HepG2 (cell line): Measurements from ENCODE around the gene NXPE3. TPM values are rescaled to one million over a fixed set of nuclear protein-coding genes. Genes with fewer than 3 reads are reported as not detected.

Experiments used
- AFF4 ChIP-seq: sonication (generic); formaldehyde crosslinking; IDR thresholded peaks from 2 replicates; pipeline ENCODE4 v1.4.0; 2020; ENCODE audit warnings: missing genetic modification reagents
- AHR ChIP-seq: IDR thresholded peaks from 2 replicates; pipeline ENCODE4 v1.6.1; 2018; ENCODE audit warnings: missing genetic modification reagents, missing compliant biosample characterization
- CBX2 ChIP-seq, 2 experiments: fragments of 200-600 bp in 1 of 2; sonication (generic); formaldehyde crosslinking in 1 of 2; IDR thresholded peaks; 2 replicates each; pipeline versions ENCODE4 v1.7.0 to v1.8.1; 2018 to 2022; ENCODE audit warnings: low read depth in 2 of 2, low read length in 1 of 2, mild to moderate bottlenecking in 1 of 2, missing genetic modification reagents in 1 of 2
- HNRNPLL ChIP-seq: fragments of 200-400 bp; formaldehyde crosslinking; IDR thresholded peaks from 2 replicates; pipeline ENCODE4 v1.6.1; 2017; ENCODE audit warnings: mild to moderate bottlenecking, low read depth, low read length; ENCODE audit not compliant: poor library complexity, severe bottlenecking
- MYC ChIP-seq: sonication (generic); formaldehyde crosslinking; IDR thresholded peaks from 2 replicates; pipeline ENCODE4 v1.9.0; 2021; ENCODE audit warnings: missing genetic modification reagents, borderline replicate concordance
- SATB2 ChIP-seq: sonication (generic); formaldehyde crosslinking; IDR thresholded peaks from 2 replicates; pipeline ENCODE4 v1.5.0; 2020; ENCODE audit warnings: missing genetic modification reagents
- SKIL ChIP-seq: sonication (generic); formaldehyde crosslinking; IDR thresholded peaks from 2 replicates; pipeline ENCODE4 v1.8.0; 2022; ENCODE audit warnings: missing genetic modification reagents, mild to moderate bottlenecking, moderate library complexity, borderline replicate concordance
- TGIF2 ChIP-seq: IDR thresholded peaks from 2 replicates; pipeline ENCODE4 v1.6.1; 2016; ENCODE audit warnings: control low read depth, missing compliant biosample characterization
- ZBTB26 ChIP-seq: IDR thresholded peaks from 2 replicates; pipeline ENCODE4 v1.6.1; 2016; ENCODE audit warnings: missing compliant biosample characterization, missing genetic modification reagents, borderline replicate concordance
- ZNF251 ChIP-seq: sonication (generic); formaldehyde crosslinking; IDR thresholded peaks from 2 replicates; pipeline ENCODE4 v1.9.0; 2021; ENCODE audit warnings: mild to moderate bottlenecking, missing genetic modification reagents
- ZNF329 ChIP-seq: sonication (generic); formaldehyde crosslinking; IDR thresholded peaks from 2 replicates; pipeline ENCODE4 v1.9.0; 2021; ENCODE audit warnings: low read depth, mild to moderate bottlenecking, missing genetic modification reagents
- ZNF557 ChIP-seq: sonication (generic); formaldehyde crosslinking; IDR thresholded peaks from 2 replicates; pipeline ENCODE4 v1.4.0; 2020; ENCODE audit warnings: missing genetic modification reagents
- ZNF607 ChIP-seq: sonication (generic); formaldehyde crosslinking; IDR thresholded peaks from 2 replicates; pipeline ENCODE4 v1.5.1; 2020; ENCODE audit warnings: missing genetic modification reagents, mild to moderate bottlenecking, borderline replicate concordance
- ZNF672 ChIP-seq: sonication (generic); formaldehyde crosslinking; IDR thresholded peaks from 2 replicates; pipeline ENCODE4 v1.8.1; 2022; ENCODE audit warnings: missing genetic modification reagents
- ZSCAN5A ChIP-seq: sonication (generic); formaldehyde crosslinking; IDR thresholded peaks from 2 replicates; pipeline ENCODE4 v1.8.0; 2022; ENCODE audit warnings: mild to moderate bottlenecking, missing genetic modification reagents, borderline replicate concordance
- ZUFSP ChIP-seq: sonication (generic); formaldehyde crosslinking; IDR thresholded peaks from 2 replicates; pipeline ENCODE4 v1.9.0; 2021; ENCODE audit warnings: missing genetic modification reagents, mild to moderate bottlenecking, borderline replicate concordance
- polyA plus RNA-seq, 8 experiments: library from polyadenylated mRNA; depleted of rRNA in 3 of 8; stranded (reverse) in 7 of 8; unstranded in 1 of 8; fragments of >200 nt; fragmentation: Illumina TruSeq in 4 of 8; extraction: Trizol in 4 of 8; gene quantifications; 2 replicates each; pipeline versions ENCODE4 v1.2.1 to v1.2.3, GENCODE V29; 2011 to 2016; ENCODE audit warnings: low read depth in 4 of 8, missing spikeins in 1 of 8, mixed read lengths in 1 of 8; ENCODE audit not compliant: insufficient read depth in 1 of 8
- total RNA-seq, 5 experiments: library from RNA; depleted of rRNA; stranded (reverse); fragments of >200 nt; fragmentation: Illumina TruSeq; extraction: Trizol; gene quantifications; 2 replicates each; pipeline ENCODE4 v1.2.3, GENCODE V29; 2016; ENCODE audit warnings: low read depth in 1 of 5

Gene NXPE3
- total and polyA plus RNA-seq, 2 of the 13 experiments (the other 11 are each of a cell fraction or from before 2014, with no cell fraction given), result 3.5 to 4.7 TPM

- TF ChIP-seq AFF4 (CRISPR knock-in tag) (peak; percentile 91), TGIF2 (CRISPR knock-in tag) (no peak), CBX2 (IDR thresholded peaks at IDR 0.05; ENCODE audit: low read depth, low read length) (no peak), CBX2 (CRISPR knock-in tag; IDR thresholded peaks at IDR 0.05; ENCODE audit: low read depth) (no peak), ZSCAN5A (CRISPR knock-in tag) (peak; percentile 83; the same call in 1 of the 2 replicates), ZBTB26 (CRISPR knock-in tag) (no peak), ZNF672 (0 out of 2 replicates have a peak, but pooled peaks have one; percentile 47), AHR (CRISPR knock-in tag) (no peak), MYC (CRISPR knock-in tag) (peak; percentile 51; the same call in 1 of the 2 replicates), ZUFSP (CRISPR knock-in tag) (no peak), ZNF557 (CRISPR knock-in tag) (no peak; the same call in 1 of the 2 replicates), SKIL (CRISPR knock-in tag) (peak; percentile 37; the same call in 1 of the 2 replicates), ZNF607 (CRISPR knock-in tag) (peak; percentile 78), SATB2 (CRISPR knock-in tag) (no peak), HNRNPLL (peak; percentile 70), ZNF329 (CRISPR knock-in tag) (no peak), ZNF251 (CRISPR knock-in tag) (no peak)
Observed at GRCh38 chr3:101848754-101849713, 70.0 kb downstream of the NXPE3 start, which contains the start of gene NFKBIZ (continued).
